Loucy (cell line): Measurements from ENCODE around the gene MCRIP1.

Experiments
- H2AFZ ChIP-seq: fragments of 200-600 bp; sonication (generic); 2 replicates; pipeline ENCODE4 v1.6.0; 2016; ENCODE audit warnings: antibody characterized with exemption, mild to moderate bottlenecking, low read length, moderate library complexity
- H3F3A ChIP-seq: fragments of 200-600 bp; 2 replicates; pipeline ENCODE4 v1.6.0; 2016; ENCODE audit warnings: antibody characterized with exemption, low read depth, mild to moderate bottlenecking
- H3K27me3 ChIP-seq: fragments of 200-600 bp; sonication (generic); 2 replicates; pipeline ENCODE4 v1.6.1; 2014; ENCODE audit warnings: low read length, mild to moderate bottlenecking; ENCODE audit not compliant: insufficient read depth, poor library complexity, severe bottlenecking
- H3K36me3 ChIP-seq: fragments of 200-600 bp; sonication (generic); 2 replicates; pipeline ENCODE4 v1.6.1; 2016; ENCODE audit warnings: low read length; ENCODE audit not compliant: insufficient read depth
- H3K4me1 ChIP-seq: fragments of 200-600 bp; sonication (generic); 2 replicates; pipeline ENCODE4 v1.5.1; 2014; ENCODE audit warnings: low read length, mild to moderate bottlenecking; ENCODE audit not compliant: insufficient read depth, poor library complexity, severe bottlenecking
- H3K4me2 ChIP-seq: fragments of 200-600 bp; sonication (generic); 2 replicates; pipeline ENCODE4 v1.6.0; 2014; ENCODE audit warnings: antibody characterized with exemption, low read length, low read depth, mild to moderate bottlenecking; ENCODE audit not compliant: poor library complexity, severe bottlenecking
- H3K4me3 ChIP-seq: fragments of 200-600 bp; sonication (generic); 2 replicates; pipeline ENCODE4 v1.5.1; 2014; ENCODE audit warnings: low read length, mild to moderate bottlenecking, mixed read lengths; ENCODE audit not compliant: poor library complexity, severe bottlenecking
- H3K79me2 ChIP-seq: fragments of 200-600 bp; sonication (generic); 2 replicates; pipeline ENCODE4 v1.6.1; 2014; ENCODE audit warnings: low read length; ENCODE audit not compliant: insufficient read depth
- H3K9ac ChIP-seq: fragments of 200-600 bp; sonication (generic); 2 replicates; pipeline ENCODE4 v1.6.0; 2014; ENCODE audit warnings: mild to moderate bottlenecking, low read depth, low read length, moderate library complexity; ENCODE audit not compliant: poor library complexity, severe bottlenecking
- H3K9me2 ChIP-seq: fragments of 200-600 bp; sonication (generic); replicated peaks from 2 replicates; pipeline ENCODE4 v1.6.1; 2016; ENCODE audit warnings: low read depth, low read length, mixed read lengths
- H3K9me3 ChIP-seq: fragments of 200-600 bp; sonication (generic); 2 replicates; pipeline ENCODE4 v1.6.1; 2014; ENCODE audit warnings: mild to moderate bottlenecking, antibody characterized with exemption, low read length, low read depth; ENCODE audit not compliant: insufficient read depth
- H4K20me1 ChIP-seq: fragments of 200-600 bp; sonication (generic); 2 replicates; pipeline ENCODE4 v1.6.0; 2014; ENCODE audit warnings: antibody characterized with exemption, low read length, mild to moderate bottlenecking; ENCODE audit not compliant: insufficient read depth, poor library complexity, severe bottlenecking
- CTCF ChIP-seq: fragments of 200-600 bp; sonication (generic); conservative IDR thresholded peaks from 2 replicates; pipeline ENCODE4 v1.5.1; 2014; ENCODE audit warnings: mild to moderate bottlenecking, antibody characterized with exemption, low read length
- EZH2phosphoT487 ChIP-seq: fragments of 200-600 bp; IDR thresholded peaks from 2 replicates; pipeline ENCODE4 v1.6.1; 2018; ENCODE audit warnings: antibody characterized with exemption, mild to moderate bottlenecking, moderate library complexity, borderline replicate concordance

MCRIP1 gene

GRCh38 chr17:81815646-81815986 is 17.5 kb downstream of the MCRIP1 start:
- Histone ChIP-seq H3F3A (no peaks in the 10 kb centered on the region), H3K4me2 (no peak overlapping the region), H3K36me3 (no peaks in the 10 kb centered on the region), H3K4me1 (no peaks in the 10 kb centered on the region), H3K4me3 (no peak overlapping the region), H3K9ac (no peak overlapping the region), H3K9me2 (no peaks in the 10 kb centered on the region), H4K20me1 (no peaks in the 10 kb centered on the region), H3K27me3 (no peaks in the 10 kb centered on the region), H3K9me3 (no peaks in the 10 kb centered on the region), H2AFZ (no peak overlapping the region), H3K79me2 (no peaks in the 10 kb centered on the region)
- no peak for TF ChIP-seq EZH2phosphoT487
- no peak for TF ChIP-seq CTCF

- Histone ChIP-seq H3K4me1 (no peaks in the 10 kb centered on the region), H4K20me1 (no peaks in the 10 kb centered on the region), H3K9me3 (no peaks in the 10 kb centered on the region), H3K4me2 (no peak overlapping the region), H3K36me3 (no peaks in the 10 kb centered on the region), H3K79me2 (no peaks in the 10 kb centered on the region), H2AFZ (no peak overlapping the region), H3K9me2 (no peaks in the 10 kb centered on the region), H3K9ac (no peak overlapping the region), H3F3A (no peaks in the 10 kb centered on the region), H3K27me3 (no peaks in the 10 kb centered on the region), H3K4me3 (no peak overlapping the region)
- no peak for TF ChIP-seq EZH2phosphoT487
- no peak for TF ChIP-seq CTCF
Observed at GRCh38 chr17:81814748-81815645, 18.1 kb downstream of the MCRIP1 start.

DNA sequence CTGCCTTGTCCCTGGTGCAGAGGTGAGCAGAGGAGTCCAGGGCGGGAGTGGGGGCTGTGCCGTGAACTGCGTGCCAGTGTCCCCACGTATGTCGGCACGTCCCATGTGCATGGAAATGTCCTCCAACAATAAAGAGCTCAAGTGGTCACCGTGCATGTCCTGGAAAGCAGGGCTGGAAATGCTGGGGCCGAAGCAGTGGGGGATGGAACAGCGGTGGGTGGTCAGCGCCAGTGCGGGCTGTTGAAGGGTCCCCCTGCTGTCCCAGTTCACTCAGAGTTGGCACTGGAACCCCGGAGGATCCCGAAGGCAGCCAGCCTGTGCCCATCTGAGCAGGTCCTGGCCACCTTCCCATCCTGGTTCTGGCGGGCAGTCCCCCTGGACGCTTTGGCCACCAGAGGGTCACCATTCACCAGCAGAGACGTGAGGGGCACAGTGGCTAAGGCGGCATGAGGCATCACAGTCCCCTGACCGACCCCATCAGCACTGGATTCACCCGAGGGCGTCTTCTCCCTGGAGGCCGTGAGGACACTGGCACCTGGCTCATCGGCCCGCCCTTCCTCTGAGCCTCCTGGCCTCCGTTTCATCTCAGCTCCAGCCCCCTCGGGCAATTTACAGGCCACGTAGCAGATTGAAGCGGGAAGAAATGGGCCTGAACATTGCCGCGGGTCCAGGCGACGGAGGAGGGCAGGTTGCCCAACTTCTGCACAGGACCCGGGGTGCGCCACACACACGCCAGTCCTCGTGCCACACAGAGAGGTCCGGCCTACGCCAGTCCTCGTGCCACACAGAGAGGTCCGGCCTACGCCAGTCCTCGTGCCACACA is 19.0 kb downstream of the MCRIP1 start:
- no peak overlapping the region for H3K9ac ChIP-seq
- H3K36me3 ChIP-seq: no peaks in the 10 kb centered on the region
- H4K20me1 ChIP-seq: no peaks in the 10 kb centered on the region
- H3K9me3 ChIP-seq: no peaks in the 10 kb centered on the region
- TF ChIP-seq CTCF: no peak
- no peak for TF ChIP-seq EZH2phosphoT487
- H2AFZ ChIP-seq: no peak overlapping the region
- H3F3A ChIP-seq: no peaks in the 10 kb centered on the region
- H3K27me3 ChIP-seq: no peaks in the 10 kb centered on the region
- H3K4me1 ChIP-seq: no peaks in the 10 kb centered on the region
- H3K4me3 ChIP-seq: no peak overlapping the region
- H3K79me2 ChIP-seq: no peaks in the 10 kb centered on the region
- H3K4me2 ChIP-seq: no peak overlapping the region
- no peaks in the 10 kb centered on the region for H3K9me2 ChIP-seq
